Hepatocyte (in vitro differentiated cells): ENCODE measurements around the gene UGT1A10. TPM values are rescaled to one million over a fixed set of nuclear protein-coding genes. Genes with fewer than 3 reads are reported as not detected.

ENCODE experiments used
- DNase-seq: peaks from one replicate; pipeline ENCODE4 v3.0.0-alpha.2; 2016; ENCODE audit warnings: low spot score
- H2AFZ ChIP-seq: fragments of 200-600 bp; sonication (generic); 2 replicates; pipeline ENCODE4 v1.6.0; 2016; ENCODE audit warnings: antibody characterized with exemption, mild to moderate bottlenecking
- H3K27ac ChIP-seq: fragments of 200-600 bp; sonication (generic); 2 replicates; pipeline ENCODE4 v1.5.1; 2016; ENCODE audit warnings: mild to moderate bottlenecking
- H3K27me3 ChIP-seq: fragments of 200-600 bp; sonication (generic); 2 replicates; pipeline ENCODE4 v1.6.1; 2016
- H3K36me3 ChIP-seq: fragments of 200-600 bp; sonication (generic); replicated peaks from 2 replicates; pipeline ENCODE4 v1.5.1; 2016; ENCODE audit warnings: low read depth; ENCODE audit not compliant: insufficient read depth
- H3K4me1 ChIP-seq: fragments of 200-600 bp; sonication (generic); 2 replicates; pipeline ENCODE4 v1.5.1; 2016; ENCODE audit warnings: mild to moderate bottlenecking, moderate library complexity; ENCODE audit not compliant: insufficient read depth
- H3K4me2 ChIP-seq: fragments of 200-600 bp; sonication (generic); 2 replicates; pipeline ENCODE4 v1.6.0; 2016
- H3K4me3 ChIP-seq: fragments of 200-600 bp; sonication (generic); 2 replicates; pipeline ENCODE4 v1.5.1; 2016; ENCODE audit warnings: mild to moderate bottlenecking
- H3K79me2 ChIP-seq: fragments of 200-600 bp; sonication (generic); 2 replicates; pipeline ENCODE4 v1.6.0; 2017; ENCODE audit warnings: mild to moderate bottlenecking
- H3K9me2 ChIP-seq: fragments of 200-600 bp; sonication (generic); replicated peaks from 2 replicates; pipeline ENCODE4 v1.6.0; 2017; ENCODE audit warnings: mild to moderate bottlenecking; ENCODE audit not compliant: insufficient read depth
- H3K9me3 ChIP-seq: fragments of 200-600 bp; sonication (generic); 2 replicates; pipeline ENCODE4 v1.5.1; 2016; ENCODE audit warnings: low read depth, mild to moderate bottlenecking
- H4K20me1 ChIP-seq: fragments of 200-600 bp; sonication (generic); 2 replicates; pipeline ENCODE4 v1.6.0; 2016; ENCODE audit warnings: mild to moderate bottlenecking; ENCODE audit not compliant: insufficient read depth, poor library complexity, severe bottlenecking
- CTCF ChIP-seq: fragments of 200-600 bp; sonication (generic); IDR thresholded peaks from 2 replicates; pipeline ENCODE4 v1.5.1; 2016; ENCODE audit warnings: antibody characterized with exemption, mild to moderate bottlenecking; ENCODE audit not compliant: poor library complexity
- EZH2 ChIP-seq: fragments of 200-600 bp; sonication (generic); IDR thresholded peaks from 2 replicates; pipeline ENCODE4 v1.6.1; 2016; ENCODE audit warnings: antibody characterized with exemption, mild to moderate bottlenecking, borderline replicate concordance
- EZH2phosphoT487 ChIP-seq: fragments of 200-600 bp; sonication (generic); IDR thresholded peaks from one replicate; pipeline ENCODE4 v1.6.1; 2018; ENCODE audit warnings: antibody characterized with exemption, mild to moderate bottlenecking, low read depth, moderate library complexity; ENCODE audit not compliant: unreplicated experiment, severe bottlenecking
- WGBS: methylation state at CpG from one replicate; pipeline ENCODE4 v1.1.6; 2016; ENCODE audit warnings: low lambda C conversion rate; ENCODE audit errors: missing lambda C conversion rate; 5-methylcytosine and 5-hydroxymethylcytosine counted together
- polyA plus RNA-seq: library from polyadenylated mRNA; unstranded; fragments of >200 nt; fragmentation: Nextera tagmentation; extraction: Ambion mirVana; gene quantifications from 2 replicates; pipeline ENCODE4 v1.2.1, GENCODE V29; 2016
- total RNA-seq: library from RNA; depleted of rRNA; stranded (reverse); fragments of >200 nt; gene quantifications from 2 replicates; pipeline ENCODE4 v1.2.3, GENCODE V29; 2014

The UGT1A10 gene
- total and polyA plus RNA-seq, 2 experiments from 2014 or later = not detected

- H3K4me3 ChIP-seq = no peak overlapping the region
- H3K36me3 ChIP-seq = no peaks in the 10 kb centered on the region
- H3K27ac ChIP-seq = no peak overlapping the region
- no peak overlapping the region for H2AFZ ChIP-seq
- H3K9me3 ChIP-seq = no peaks in the 10 kb centered on the region
- H3K9me2 ChIP-seq = no peaks in the 10 kb centered on the region
- H3K27me3 ChIP-seq = no peaks in the 10 kb centered on the region
- no peaks in the 10 kb centered on the region for H3K4me1 ChIP-seq
- TF ChIP-seq EZH2phosphoT487 (no peak), CTCF (no peak), EZH2 (no peak)
- no peaks in the 10 kb centered on the region for H3K79me2 ChIP-seq
- 49% methylated on average over 5 of the region's 5 CpGs for WGBS
- no peak for DNase-seq
- H4K20me1 ChIP-seq = no peaks in the 10 kb centered on the region
- H3K4me2 ChIP-seq = no peak overlapping the region
Measured at GRCh38 chr2:233799716-233800115, 163.5 kb downstream of the UGT1A10 start.

GRCh38 chr2:233800208-233800607 is 164.0 kb downstream of the UGT1A10 start:
- Histone ChIP-seq H4K20me1 (no peaks in the 10 kb centered on the region), H3K4me3 (no peak overlapping the region), H3K79me2 (no peaks in the 10 kb centered on the region), H3K27ac (no peak overlapping the region), H3K36me3 (no peaks in the 10 kb centered on the region), H3K9me2 (no peaks in the 10 kb centered on the region), H3K4me1 (no peaks in the 10 kb centered on the region), H3K4me2 (no peak overlapping the region), H3K9me3 (no peaks in the 10 kb centered on the region), H3K27me3 (no peaks in the 10 kb centered on the region), H2AFZ (no peak overlapping the region)
- TF ChIP-seq CTCF (no peak), EZH2phosphoT487 (no peak), EZH2 (no peak)
- no peak for DNase-seq
- WGBS = 81% methylated on average over 7 of the region's 7 CpGs

GRCh38 chr2:233801357-233802131 is 165.3 kb downstream of the UGT1A10 start:
- Histone ChIP-seq H3K4me2 (no peak overlapping the region), H3K79me2 (no peaks in the 10 kb centered on the region), H4K20me1 (no peaks in the 10 kb centered on the region), H3K9me2 (no peaks in the 10 kb centered on the region), H3K36me3 (no peaks in the 10 kb centered on the region), H3K4me1 (no peaks in the 10 kb centered on the region), H3K27me3 (no peaks in the 10 kb centered on the region), H3K9me3 (no peaks in the 10 kb centered on the region), H3K27ac (no peak overlapping the region), H3K4me3 (no peak overlapping the region), H2AFZ (no peak overlapping the region)
- TF ChIP-seq EZH2phosphoT487 (no peak), EZH2 (no peak), CTCF (no peak)
- 77% methylated on average over 9 of the region's 9 CpGs for WGBS
- no peak for DNase-seq
